H9 (cell line): ENCODE results near the gene SLC25A42. TPM values are rescaled to one million over a fixed set of nuclear protein-coding genes. Genes with fewer than 3 reads are reported as not detected.
A peak's percentile ranks its signal among the peaks of the same experiment; 100 is the strongest.

Experiments used
- DNase-seq: peaks from one replicate; pipeline ENCODE4 v3.0.0-alpha.2; 2017
- H2AFZ ChIP-seq: one replicate; pipeline ENCODE4 v1.6.1; 2013; ENCODE audit warnings: mild to moderate bottlenecking, low read length, control low read depth, moderate library complexity
- H2AK5ac ChIP-seq: 2 replicates; pipeline ENCODE4 v1.6.1; 2013; ENCODE audit warnings: low read length, control low read depth, mixed read lengths; ENCODE audit not compliant: insufficient read length
- H2BK120ac ChIP-seq: one replicate; pipeline ENCODE4 v1.6.1; 2013; ENCODE audit warnings: low read depth, mild to moderate bottlenecking, low read length, control low read depth, inconsistent platforms; ENCODE audit not compliant: poor library complexity, severe bottlenecking
- H2BK12ac ChIP-seq: 2 replicates; pipeline ENCODE4 v1.6.1; 2013; ENCODE audit warnings: low read length, control low read depth, mixed read lengths, low read depth; ENCODE audit not compliant: insufficient read length
- H2BK15ac ChIP-seq: 2 replicates; pipeline ENCODE4 v1.6.1; 2013; ENCODE audit warnings: low read depth, low read length, control low read depth
- H2BK20ac ChIP-seq: one replicate; pipeline ENCODE4 v1.6.1; 2013; ENCODE audit warnings: low read depth, mild to moderate bottlenecking, low read length, control low read depth, inconsistent platforms; ENCODE audit not compliant: poor library complexity, severe bottlenecking
- H2BK5ac ChIP-seq: 2 replicates; pipeline ENCODE4 v1.6.1; 2013; ENCODE audit warnings: low read length, control low read depth, mixed read lengths; ENCODE audit not compliant: insufficient read length
- H3K14ac ChIP-seq: 2 replicates; pipeline ENCODE4 v1.6.1; 2013; ENCODE audit warnings: low read length, control low read depth; ENCODE audit not compliant: insufficient read depth
- H3K18ac ChIP-seq: 2 replicates; pipeline ENCODE4 v1.6.1; 2013; ENCODE audit warnings: low read depth, mild to moderate bottlenecking, mixed read lengths, low read length, control low read depth; ENCODE audit not compliant: insufficient read length
- H3K23ac ChIP-seq: 2 replicates; pipeline ENCODE4 v1.6.1; 2013; ENCODE audit warnings: low read length, control low read depth, mixed read lengths, low read depth; ENCODE audit not compliant: insufficient read length
- H3K23me2 ChIP-seq: 2 replicates; pipeline ENCODE4 v1.6.1; 2013; ENCODE audit warnings: low read depth, mild to moderate bottlenecking, mixed read lengths, low read length, control low read depth; ENCODE audit not compliant: insufficient read length, poor library complexity, severe bottlenecking
- H3K27ac ChIP-seq: 2 replicates; pipeline ENCODE4 v1.5.1; 2013; ENCODE audit warnings: low read length, control low read depth, mixed read lengths, low read depth; ENCODE audit not compliant: insufficient read length
- H3K27me3 ChIP-seq: 2 replicates; pipeline ENCODE4 v1.6.1; 2013; ENCODE audit warnings: low read length, control low read depth, inconsistent platforms; ENCODE audit not compliant: insufficient read depth
- H3K4ac ChIP-seq: 2 replicates; pipeline ENCODE4 v1.6.1; 2013; ENCODE audit warnings: low read depth, mild to moderate bottlenecking, control low read depth, inconsistent platforms, low read length, moderate library complexity
- H3K4me1 ChIP-seq: 2 replicates; pipeline ENCODE4 v1.6.1; 2013; ENCODE audit warnings: low read length, control low read depth, inconsistent platforms; ENCODE audit not compliant: insufficient read depth
- H3K4me2 ChIP-seq: 2 replicates; pipeline ENCODE4 v1.6.1; 2013; ENCODE audit warnings: low read length, control low read depth, mixed read lengths; ENCODE audit not compliant: insufficient read length, insufficient read depth
- H3K56ac ChIP-seq: 2 replicates; pipeline ENCODE4 v1.6.1; 2013; ENCODE audit warnings: low read depth, mild to moderate bottlenecking, mixed read lengths, low read length, control low read depth; ENCODE audit not compliant: insufficient read length
- H3K79me1 ChIP-seq: 2 replicates; pipeline ENCODE4 v1.6.1; 2013; ENCODE audit warnings: low read depth, mild to moderate bottlenecking, moderate library complexity, low read length, control low read depth, inconsistent platforms; ENCODE audit not compliant: insufficient read depth, poor library complexity, severe bottlenecking
- H3K79me2 ChIP-seq: 2 replicates; pipeline ENCODE4 v1.6.1; 2013; ENCODE audit warnings: low read length, control low read depth, inconsistent platforms; ENCODE audit not compliant: insufficient read depth
- H3K9ac ChIP-seq: 2 replicates; pipeline ENCODE4 v1.6.1; 2013; ENCODE audit warnings: low read length, control low read depth, mixed read lengths; ENCODE audit not compliant: insufficient read length; ENCODE audit errors: extremely low read depth
- H3K9me3 ChIP-seq: one replicate; pipeline ENCODE4 v1.6.1; 2013; ENCODE audit warnings: low read depth, low read length, inconsistent platforms; ENCODE audit not compliant: control insufficient read depth
- H3T11ph ChIP-seq: one replicate; pipeline ENCODE4 v1.6.1; 2013; ENCODE audit warnings: mild to moderate bottlenecking, low read length, control low read depth, inconsistent platforms
- H4K20me1 ChIP-seq: one replicate; pipeline ENCODE4 v1.6.1; 2013; ENCODE audit not compliant: control insufficient read depth, insufficient read length, insufficient read depth
- H4K5ac ChIP-seq: 2 replicates; pipeline ENCODE4 v1.6.1; 2013; ENCODE audit warnings: low read depth, mild to moderate bottlenecking, mixed read lengths, low read length, control low read depth; ENCODE audit not compliant: insufficient read length
- H4K8ac ChIP-seq: replicated peaks from 2 replicates; pipeline ENCODE4 v1.6.1; 2013; ENCODE audit warnings: low read length, control low read depth, mixed read lengths, low read depth; ENCODE audit not compliant: insufficient read length
- H4K91ac ChIP-seq: 2 replicates; pipeline ENCODE4 v1.6.1; 2013; ENCODE audit warnings: low read depth, mild to moderate bottlenecking, moderate library complexity, mixed read lengths, low read length, control low read depth; ENCODE audit not compliant: insufficient read length
- H3K27ac Mint-ChIP-seq, 3 experiments: 2 replicates in 2 of 3; 3 replicates in 1 of 3; pipeline ENCODE4 v1.8.0; 2020 to 2021; ENCODE audit warnings: mixed read lengths in 3 of 3, mild to moderate bottlenecking in 1 of 3, moderate library complexity in 1 of 3
- H3K27me3 Mint-ChIP-seq: 2 replicates; pipeline ENCODE4 v1.8.0; 2021; ENCODE audit warnings: low read depth, mild to moderate bottlenecking, moderate library complexity, mixed read lengths
- H3K36me3 Mint-ChIP-seq, 3 experiments: 2 replicates in 2 of 3; 3 replicates in 1 of 3; pipeline ENCODE4 v1.8.0; 2020 to 2021; ENCODE audit warnings: low read depth in 3 of 3, mixed read lengths in 3 of 3; ENCODE audit not compliant: insufficient read depth in 1 of 3
- H3K4me1 Mint-ChIP-seq, 2 experiments: 2 replicates each; pipeline ENCODE4 v1.8.0; 2020; ENCODE audit warnings: mixed read lengths in 2 of 2
- H3K4me3 Mint-ChIP-seq, 2 experiments: 2 replicates in 1 of 2; 3 replicates in 1 of 2; pipeline ENCODE4 v1.8.0; 2020 to 2021; ENCODE audit warnings: mild to moderate bottlenecking in 2 of 2, mixed read lengths in 2 of 2, moderate library complexity in 1 of 2
- H3K9me3 Mint-ChIP-seq, 2 experiments: 2 replicates in 1 of 2; 3 replicates in 1 of 2; pipeline ENCODE4 v1.8.0; 2020; ENCODE audit warnings: mild to moderate bottlenecking in 2 of 2, mixed read lengths in 2 of 2, moderate library complexity in 1 of 2
- WGBS: extraction: QIAGEN DNeasy Blood & Tissue Kit; methylation state at CpG from one replicate; pipeline ENCODE4 v1.1.7; 2013; ENCODE audit warnings: missing lambda C conversion rate, low lambda C conversion rate, mixed read lengths; ENCODE audit not compliant: insufficient read length; ENCODE audit errors: extremely low coverage; 5-methylcytosine and 5-hydroxymethylcytosine counted together
- total RNA-seq: library from RNA; stranded (reverse); gene quantifications from 2 replicates; pipeline ENCODE4 v1.2.1, GENCODE V29; 2021
- TF ChIP-seq, protein P1 (sequence below): fragments of 200-600 bp; sonication (generic); conservative IDR thresholded peaks from 3 replicates; pipeline ENCODE4 v1.8.0; 2021; ENCODE audit warnings: antibody characterized with exemption, mild to moderate bottlenecking

The SLC25A42 gene
- total RNA-seq, 1 experiment from 2014 or later: 3.6 TPM

DNA sequence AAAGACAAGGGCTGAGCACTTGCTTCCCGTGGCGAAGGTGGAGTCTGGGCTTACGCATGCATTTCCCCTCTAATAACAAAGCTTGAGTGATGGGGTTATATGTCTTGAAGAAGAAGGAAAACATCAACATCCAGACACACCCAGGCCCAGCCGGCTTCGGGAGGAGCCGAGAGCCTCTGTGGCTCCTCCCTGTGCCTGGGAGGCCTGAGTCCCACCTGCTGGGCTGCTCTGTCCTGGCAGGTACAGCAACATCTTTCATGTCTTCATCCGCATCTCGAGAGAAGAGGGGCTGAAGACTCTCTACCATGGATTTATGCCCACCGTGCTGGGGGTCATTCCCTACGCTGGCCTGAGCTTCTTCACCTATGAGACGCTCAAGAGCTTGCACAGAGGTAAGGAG is 43.9 kb downstream of the SLC25A42 start:
- Mint-ChIP-seq H3K4me1 (peaks cover 24 to 36% of the 10 kb centered on the region in 2 experiments), H3K4me3 (peak overlapping the region in 1 of 2 experiments; percentile 44; a peak in 1 of 5 replicates), H3K27me3 (peaks cover 40% of the 10 kb centered on the region), H3K27ac (peak overlapping the region in 2 of 3 experiments; percentile 67; a peak in 2 of 7 replicates), H3K9me3 (no peaks in the 10 kb centered on the region; a peak in 1 of 5 replicates), H3K36me3 (peaks cover 0 to 7% (median 5%) of the 10 kb centered on the region in 3 experiments; a peak in 4 of 7 replicates)
- no peak overlapping the region for H3K9ac ChIP-seq
- TF ChIP-seq, protein P1, sequence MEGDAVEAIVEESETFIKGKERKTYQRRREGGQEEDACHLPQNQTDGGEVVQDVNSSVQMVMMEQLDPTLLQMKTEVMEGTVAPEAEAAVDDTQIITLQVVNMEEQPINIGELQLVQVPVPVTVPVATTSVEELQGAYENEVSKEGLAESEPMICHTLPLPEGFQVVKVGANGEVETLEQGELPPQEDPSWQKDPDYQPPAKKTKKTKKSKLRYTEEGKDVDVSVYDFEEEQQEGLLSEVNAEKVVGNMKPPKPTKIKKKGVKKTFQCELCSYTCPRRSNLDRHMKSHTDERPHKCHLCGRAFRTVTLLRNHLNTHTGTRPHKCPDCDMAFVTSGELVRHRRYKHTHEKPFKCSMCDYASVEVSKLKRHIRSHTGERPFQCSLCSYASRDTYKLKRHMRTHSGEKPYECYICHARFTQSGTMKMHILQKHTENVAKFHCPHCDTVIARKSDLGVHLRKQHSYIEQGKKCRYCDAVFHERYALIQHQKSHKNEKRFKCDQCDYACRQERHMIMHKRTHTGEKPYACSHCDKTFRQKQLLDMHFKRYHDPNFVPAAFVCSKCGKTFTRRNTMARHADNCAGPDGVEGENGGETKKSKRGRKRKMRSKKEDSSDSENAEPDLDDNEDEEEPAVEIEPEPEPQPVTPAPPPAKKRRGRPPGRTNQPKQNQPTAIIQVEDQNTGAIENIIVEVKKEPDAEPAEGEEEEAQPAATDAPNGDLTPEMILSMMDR: no peak
- no CpG with 5 or more reads among the region's 11 CpGs for whole genome bisulfite sequencing
- no peak overlapping the region for H2BK120ac ChIP-seq
- H4K8ac ChIP-seq: no peak overlapping the region
- H2BK12ac ChIP-seq: no peak overlapping the region
- H2AFZ ChIP-seq: no peak overlapping the region
- no peak overlapping the region for H2BK15ac ChIP-seq
- H3K23me2 ChIP-seq: peaks cover 12% of the 10 kb centered on the region
- H2BK5ac ChIP-seq: no peak overlapping the region
- H3K4ac ChIP-seq: no peak overlapping the region
- H3K79me2 ChIP-seq: no peaks in the 10 kb centered on the region
- no peak overlapping the region for H4K5ac ChIP-seq
- no peak overlapping the region for H3K4me2 ChIP-seq
- DNase-seq: peak; percentile 53
- H4K91ac ChIP-seq: no peak overlapping the region
- no peaks in the 10 kb centered on the region for H3K27me3 ChIP-seq
- no peak overlapping the region for H3K23ac ChIP-seq
- no peak overlapping the region for H2BK20ac ChIP-seq
- peaks cover 2% of the 10 kb centered on the region; the same call in 1 of the 2 replicates for H3K4me1 ChIP-seq
- no peak overlapping the region for H2AK5ac ChIP-seq
- H3K56ac ChIP-seq: no peak overlapping the region
- H3K14ac ChIP-seq: no peak overlapping the region
- H3T11ph ChIP-seq: no peak overlapping the region
- H3K79me1 ChIP-seq: no peaks in the 10 kb centered on the region
- H3K18ac ChIP-seq: no peak overlapping the region
- no peaks in the 10 kb centered on the region for H3K9me3 ChIP-seq
- H3K27ac ChIP-seq: no peak overlapping the region
- no peaks in the 10 kb centered on the region for H4K20me1 ChIP-seq
